Fibroblast of lung (primary cell): ENCODE results near the gene PCSK1. TPM values are rescaled to one million over a fixed set of nuclear protein-coding genes. Genes with fewer than 3 reads are reported as not detected.
"Not testable (repeated sequence)": the region's sequence is repeated elsewhere in the genome, so short reads cannot be mapped to it uniquely, and the experiment has no call there.

ENCODE experiments used
- DNase-seq, 2 donors: peaks; one replicate each; pipeline versions ENCODE4 v3.0.0 to v3.0.0-alpha.2; 2010; ENCODE audit warnings: low read depth in 2 of 2
- H2AFZ ChIP-seq: 2 replicates; pipeline ENCODE4 v1.5.1; 2012; ENCODE audit warnings: low read length, control low read depth, inconsistent platforms
- H3K27ac ChIP-seq: 2 replicates; pipeline ENCODE4 v1.5.1; 2011; ENCODE audit warnings: low read length, control low read depth; ENCODE audit not compliant: insufficient read depth
- H3K27me3 ChIP-seq: 2 replicates; pipeline ENCODE4 v1.5.1; 2011; ENCODE audit warnings: mild to moderate bottlenecking, low read length; ENCODE audit not compliant: control insufficient read depth, insufficient read depth
- H3K36me3 ChIP-seq: 2 replicates; pipeline ENCODE4 v1.5.1; 2011; ENCODE audit warnings: low read length; ENCODE audit not compliant: control insufficient read depth, insufficient read depth
- H3K4me1 ChIP-seq: 2 replicates; pipeline ENCODE4 v1.5.1; 2011; ENCODE audit warnings: low read length; ENCODE audit not compliant: control insufficient read depth, insufficient read depth; ENCODE audit errors: extremely low read depth
- H3K4me2 ChIP-seq: 2 replicates; pipeline ENCODE4 v1.5.1; 2011; ENCODE audit warnings: low read length, control low read depth; ENCODE audit not compliant: insufficient read depth; ENCODE audit errors: extremely low read depth
- H3K4me3 ChIP-seq, 4 experiments: fragments of 200-600 bp in 1 of 4; sonication (generic) in 1 of 4; replicated peaks in 1 of 4; 2 replicates each; pipeline ENCODE4 v1.5.1; 2011 to 2016; ENCODE audit warnings: low read length in 4 of 4, low read depth in 3 of 4, mild to moderate bottlenecking in 3 of 4, control low read depth in 2 of 4, inconsistent platforms in 1 of 4, mixed read lengths in 1 of 4; ENCODE audit not compliant: insufficient read depth in 1 of 4; ENCODE audit errors: control extremely low read depth in 1 of 4
- H3K79me2 ChIP-seq: 2 replicates; pipeline ENCODE4 v1.5.1; 2012; ENCODE audit warnings: mild to moderate bottlenecking, low read length, inconsistent platforms; ENCODE audit not compliant: control insufficient read depth, insufficient read depth
- H3K9ac ChIP-seq: 2 replicates; pipeline ENCODE4 v1.5.1; 2011; ENCODE audit warnings: mild to moderate bottlenecking, low read length, control low read depth; ENCODE audit not compliant: insufficient read depth
- H3K9me3 ChIP-seq: 2 replicates; pipeline ENCODE4 v1.5.1; 2012; ENCODE audit warnings: low read depth, low read length; ENCODE audit not compliant: control insufficient read depth, insufficient read depth
- H4K20me1 ChIP-seq: 2 replicates; pipeline ENCODE4 v1.5.1; 2011; ENCODE audit warnings: low read length; ENCODE audit not compliant: control insufficient read depth, insufficient read depth; ENCODE audit errors: extremely low read depth
- CTCF ChIP-seq, 2 donors: IDR thresholded peaks in 1 of 2; conservative IDR thresholded peaks in 1 of 2; 1 replicate in 1 of 2; 2 replicates in 1 of 2; pipeline ENCODE4 v1.5.1; 2011 to 2012; ENCODE audit warnings: low read length in 2 of 2, control low read depth in 1 of 2, inconsistent platforms in 1 of 2, low read depth in 1 of 2, mild to moderate bottlenecking in 1 of 2
- EZH2 ChIP-seq: IDR thresholded peaks from 2 replicates; pipeline ENCODE4 v1.5.1; 2012; ENCODE audit warnings: low read length, control low read depth, mild to moderate bottlenecking; ENCODE audit errors: missing control alignments
- polyA plus RNA-seq, 2 donors: library from polyadenylated mRNA; depleted of rRNA in 1 of 2; stranded (reverse) in 1 of 2; unstranded in 1 of 2; fragments of >200 nt; gene quantifications; 2 replicates each; pipeline ENCODE4 v1.2.1, GENCODE V29; 2011 to 2012; ENCODE audit warnings: missing spikeins in 1 of 2
- total RNA-seq: library from RNA; depleted of rRNA; stranded (reverse); fragments of >200 nt; gene quantifications from 2 replicates; pipeline ENCODE4 v1.2.1, GENCODE V29; 2014

PCSK1 gene
- total and polyA plus RNA-seq, 2 donors (not counting 1 experiment from before 2014, with no cell fraction given) = not detected

- Histone ChIP-seq H4K20me1 (no peaks in the 10 kb centered on the region), H2AFZ (no peak overlapping the region), H3K4me1 (no peaks in the 10 kb centered on the region)
These were observed 62.1 kb downstream of the PCSK1 start for GRCh38 chr5:96370976-96371375.

GRCh38 chr5:96367337-96367736, 65.7 kb downstream of the PCSK1 start:
- not testable (repeated sequence) for H3K4me2 ChIP-seq, H3K4me1 ChIP-seq, H3K9me3 ChIP-seq, H3K27me3 ChIP-seq, H2AFZ ChIP-seq, H3K9ac ChIP-seq, H4K20me1 ChIP-seq, H3K27ac ChIP-seq, H3K4me3 ChIP-seq, H3K36me3 ChIP-seq, H3K79me2 ChIP-seq, DNase-seq

More at GRCh38 chr5:96370976-96371375, 62.1 kb downstream of the PCSK1 start:
- Histone ChIP-seq H3K9ac (no peak overlapping the region), H3K27ac (no peak overlapping the region), H3K79me2 (no peaks in the 10 kb centered on the region), H3K4me2 (no peak overlapping the region), H3K36me3 (no peaks in the 10 kb centered on the region), H3K4me3 (no peak overlapping the region), H3K27me3 (peaks cover 2% of the 10 kb centered on the region), H3K9me3 (no peaks in the 10 kb centered on the region)
- no peak for DNase-seq
- no peak for TF ChIP-seq EZH2
- TF ChIP-seq CTCF (conservative IDR thresholded peaks at IDR 0.05 in 1 of 2, IDR thresholded peaks at IDR 0.05 in 1 of 2; ENCODE audit: low read depth in 1 of 2, low read length in 2 of 2) = no peak

- no peaks in the 10 kb centered on the region for H3K36me3 ChIP-seq
- no peaks in the 10 kb centered on the region for H3K9me3 ChIP-seq
- no peaks in the 10 kb centered on the region for H4K20me1 ChIP-seq
- H3K27ac ChIP-seq = no peak overlapping the region
- H2AFZ ChIP-seq = no peak overlapping the region
- no peak overlapping the region for H3K4me2 ChIP-seq
- TF ChIP-seq EZH2 (no peak), CTCF (conservative IDR thresholded peaks at IDR 0.05 in 1 of 2, IDR thresholded peaks at IDR 0.05 in 1 of 2; ENCODE audit: low read depth in 1 of 2, low read length in 2 of 2) (no peak)
- no peak overlapping the region for H3K9ac ChIP-seq
- H3K79me2 ChIP-seq = no peaks in the 10 kb centered on the region
- no peaks in the 10 kb centered on the region for H3K27me3 ChIP-seq
- no peak overlapping the region for H3K4me3 ChIP-seq
- no peaks in the 10 kb centered on the region for H3K4me1 ChIP-seq
- DNase-seq = no peak
These were observed 78.8 kb downstream of the PCSK1 start for GRCh38 chr5:96354237-96354636.
